ENCODE data around the gene TMED1. TPM values are rescaled to one million over a fixed set of nuclear protein-coding genes. Genes with fewer than 3 reads are reported as not detected.

Gene TMED1
- total and polyA plus RNA-seq, 9 of the 15 experiments (the other 6 are each of a cell fraction or from before 2014, with no cell fraction given) = 0.86 to 30.2 (median 23.5) TPM

DNA sequence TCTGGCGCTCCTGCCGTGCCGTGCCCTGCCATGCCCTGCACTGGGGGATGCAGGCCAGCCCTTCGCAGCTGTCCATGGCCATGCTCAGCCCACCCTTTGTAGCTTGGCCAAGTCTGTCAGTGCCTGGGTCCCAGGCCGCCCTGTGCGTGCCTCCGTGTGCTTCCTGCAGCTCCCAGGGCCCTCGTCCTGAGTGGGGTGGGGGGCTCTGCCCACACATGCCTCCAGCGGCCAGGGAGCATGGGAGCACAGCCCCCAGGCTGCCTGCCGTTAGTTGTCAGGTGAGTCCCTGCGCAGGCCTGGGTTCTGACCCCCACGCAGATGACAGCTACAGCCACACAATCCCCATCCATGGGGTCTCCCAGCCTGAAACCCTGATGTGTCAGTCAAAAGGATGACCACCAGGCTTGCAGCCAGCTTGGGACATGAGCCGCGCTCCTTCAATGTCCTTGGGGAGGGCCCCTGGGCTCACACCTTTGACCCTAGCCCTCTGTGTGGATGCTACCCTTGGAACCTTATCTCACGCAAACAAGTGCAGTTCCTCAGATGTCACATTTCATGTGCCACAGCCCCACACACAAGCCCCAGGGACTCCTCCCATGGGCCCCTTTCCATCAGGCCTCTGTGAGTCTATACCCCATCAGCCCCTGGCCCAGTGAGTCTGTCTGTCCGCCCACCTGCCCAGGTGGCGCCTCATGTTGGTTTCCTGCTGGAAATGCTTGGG, 24.5 kb downstream of the TMED1 start (continued):
- TF ChIP-seq, protein P1, sequence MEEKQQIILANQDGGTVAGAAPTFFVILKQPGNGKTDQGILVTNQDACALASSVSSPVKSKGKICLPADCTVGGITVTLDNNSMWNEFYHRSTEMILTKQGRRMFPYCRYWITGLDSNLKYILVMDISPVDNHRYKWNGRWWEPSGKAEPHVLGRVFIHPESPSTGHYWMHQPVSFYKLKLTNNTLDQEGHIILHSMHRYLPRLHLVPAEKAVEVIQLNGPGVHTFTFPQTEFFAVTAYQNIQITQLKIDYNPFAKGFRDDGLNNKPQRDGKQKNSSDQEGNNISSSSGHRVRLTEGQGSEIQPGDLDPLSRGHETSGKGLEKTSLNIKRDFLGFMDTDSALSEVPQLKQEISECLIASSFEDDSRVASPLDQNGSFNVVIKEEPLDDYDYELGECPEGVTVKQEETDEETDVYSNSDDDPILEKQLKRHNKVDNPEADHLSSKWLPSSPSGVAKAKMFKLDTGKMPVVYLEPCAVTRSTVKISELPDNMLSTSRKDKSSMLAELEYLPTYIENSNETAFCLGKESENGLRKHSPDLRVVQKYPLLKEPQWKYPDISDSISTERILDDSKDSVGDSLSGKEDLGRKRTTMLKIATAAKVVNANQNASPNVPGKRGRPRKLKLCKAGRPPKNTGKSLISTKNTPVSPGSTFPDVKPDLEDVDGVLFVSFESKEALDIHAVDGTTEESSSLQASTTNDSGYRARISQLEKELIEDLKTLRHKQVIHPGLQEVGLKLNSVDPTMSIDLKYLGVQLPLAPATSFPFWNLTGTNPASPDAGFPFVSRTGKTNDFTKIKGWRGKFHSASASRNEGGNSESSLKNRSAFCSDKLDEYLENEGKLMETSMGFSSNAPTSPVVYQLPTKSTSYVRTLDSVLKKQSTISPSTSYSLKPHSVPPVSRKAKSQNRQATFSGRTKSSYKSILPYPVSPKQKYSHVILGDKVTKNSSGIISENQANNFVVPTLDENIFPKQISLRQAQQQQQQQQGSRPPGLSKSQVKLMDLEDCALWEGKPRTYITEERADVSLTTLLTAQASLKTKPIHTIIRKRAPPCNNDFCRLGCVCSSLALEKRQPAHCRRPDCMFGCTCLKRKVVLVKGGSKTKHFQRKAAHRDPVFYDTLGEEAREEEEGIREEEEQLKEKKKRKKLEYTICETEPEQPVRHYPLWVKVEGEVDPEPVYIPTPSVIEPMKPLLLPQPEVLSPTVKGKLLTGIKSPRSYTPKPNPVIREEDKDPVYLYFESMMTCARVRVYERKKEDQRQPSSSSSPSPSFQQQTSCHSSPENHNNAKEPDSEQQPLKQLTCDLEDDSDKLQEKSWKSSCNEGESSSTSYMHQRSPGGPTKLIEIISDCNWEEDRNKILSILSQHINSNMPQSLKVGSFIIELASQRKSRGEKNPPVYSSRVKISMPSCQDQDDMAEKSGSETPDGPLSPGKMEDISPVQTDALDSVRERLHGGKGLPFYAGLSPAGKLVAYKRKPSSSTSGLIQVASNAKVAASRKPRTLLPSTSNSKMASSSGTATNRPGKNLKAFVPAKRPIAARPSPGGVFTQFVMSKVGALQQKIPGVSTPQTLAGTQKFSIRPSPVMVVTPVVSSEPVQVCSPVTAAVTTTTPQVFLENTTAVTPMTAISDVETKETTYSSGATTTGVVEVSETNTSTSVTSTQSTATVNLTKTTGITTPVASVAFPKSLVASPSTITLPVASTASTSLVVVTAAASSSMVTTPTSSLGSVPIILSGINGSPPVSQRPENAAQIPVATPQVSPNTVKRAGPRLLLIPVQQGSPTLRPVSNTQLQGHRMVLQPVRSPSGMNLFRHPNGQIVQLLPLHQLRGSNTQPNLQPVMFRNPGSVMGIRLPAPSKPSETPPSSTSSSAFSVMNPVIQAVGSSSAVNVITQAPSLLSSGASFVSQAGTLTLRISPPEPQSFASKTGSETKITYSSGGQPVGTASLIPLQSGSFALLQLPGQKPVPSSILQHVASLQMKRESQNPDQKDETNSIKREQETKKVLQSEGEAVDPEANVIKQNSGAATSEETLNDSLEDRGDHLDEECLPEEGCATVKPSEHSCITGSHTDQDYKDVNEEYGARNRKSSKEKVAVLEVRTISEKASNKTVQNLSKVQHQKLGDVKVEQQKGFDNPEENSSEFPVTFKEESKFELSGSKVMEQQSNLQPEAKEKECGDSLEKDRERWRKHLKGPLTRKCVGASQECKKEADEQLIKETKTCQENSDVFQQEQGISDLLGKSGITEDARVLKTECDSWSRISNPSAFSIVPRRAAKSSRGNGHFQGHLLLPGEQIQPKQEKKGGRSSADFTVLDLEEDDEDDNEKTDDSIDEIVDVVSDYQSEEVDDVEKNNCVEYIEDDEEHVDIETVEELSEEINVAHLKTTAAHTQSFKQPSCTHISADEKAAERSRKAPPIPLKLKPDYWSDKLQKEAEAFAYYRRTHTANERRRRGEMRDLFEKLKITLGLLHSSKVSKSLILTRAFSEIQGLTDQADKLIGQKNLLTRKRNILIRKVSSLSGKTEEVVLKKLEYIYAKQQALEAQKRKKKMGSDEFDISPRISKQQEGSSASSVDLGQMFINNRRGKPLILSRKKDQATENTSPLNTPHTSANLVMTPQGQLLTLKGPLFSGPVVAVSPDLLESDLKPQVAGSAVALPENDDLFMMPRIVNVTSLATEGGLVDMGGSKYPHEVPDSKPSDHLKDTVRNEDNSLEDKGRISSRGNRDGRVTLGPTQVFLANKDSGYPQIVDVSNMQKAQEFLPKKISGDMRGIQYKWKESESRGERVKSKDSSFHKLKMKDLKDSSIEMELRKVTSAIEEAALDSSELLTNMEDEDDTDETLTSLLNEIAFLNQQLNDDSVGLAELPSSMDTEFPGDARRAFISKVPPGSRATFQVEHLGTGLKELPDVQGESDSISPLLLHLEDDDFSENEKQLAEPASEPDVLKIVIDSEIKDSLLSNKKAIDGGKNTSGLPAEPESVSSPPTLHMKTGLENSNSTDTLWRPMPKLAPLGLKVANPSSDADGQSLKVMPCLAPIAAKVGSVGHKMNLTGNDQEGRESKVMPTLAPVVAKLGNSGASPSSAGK (IDR thresholded peaks at IDR 0.05) = no peak
- TF ChIP-seq, protein P2, sequence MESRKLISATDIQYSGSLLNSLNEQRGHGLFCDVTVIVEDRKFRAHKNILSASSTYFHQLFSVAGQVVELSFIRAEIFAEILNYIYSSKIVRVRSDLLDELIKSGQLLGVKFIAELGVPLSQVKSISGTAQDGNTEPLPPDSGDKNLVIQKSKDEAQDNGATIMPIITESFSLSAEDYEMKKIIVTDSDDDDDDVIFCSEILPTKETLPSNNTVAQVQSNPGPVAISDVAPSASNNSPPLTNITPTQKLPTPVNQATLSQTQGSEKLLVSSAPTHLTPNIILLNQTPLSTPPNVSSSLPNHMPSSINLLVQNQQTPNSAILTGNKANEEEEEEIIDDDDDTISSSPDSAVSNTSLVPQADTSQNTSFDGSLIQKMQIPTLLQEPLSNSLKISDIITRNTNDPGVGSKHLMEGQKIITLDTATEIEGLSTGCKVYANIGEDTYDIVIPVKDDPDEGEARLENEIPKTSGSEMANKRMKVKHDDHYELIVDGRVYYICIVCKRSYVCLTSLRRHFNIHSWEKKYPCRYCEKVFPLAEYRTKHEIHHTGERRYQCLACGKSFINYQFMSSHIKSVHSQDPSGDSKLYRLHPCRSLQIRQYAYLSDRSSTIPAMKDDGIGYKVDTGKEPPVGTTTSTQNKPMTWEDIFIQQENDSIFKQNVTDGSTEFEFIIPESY (CRISPR knock-in tag; IDR thresholded peaks at IDR 0.05) = no peak
- TF ChIP-seq MCM2 (IDR thresholded peaks at IDR 0.05; ENCODE audit: low read depth) (no peak), GABPA (tag; conservative IDR thresholded peaks at IDR 0.05; ENCODE audit: low read depth) (no peak), POLR2B (IDR thresholded peaks at IDR 0.05; ENCODE audit: low read depth, partially characterized antibody) (no peak), CBX8 (IDR thresholded peaks at IDR 0.05; ENCODE audit: borderline replicate concordance, extremely low read depth, low read depth, low read length, poor library complexity, severe bottlenecking) (no peak), DDX20 (tag; IDR thresholded peaks at IDR 0.05; ENCODE audit: low read depth) (no peak), ZEB2 (IDR thresholded peaks at IDR 0.05) (no peak), EP300 (IDR thresholded peaks at IDR 0.05; ENCODE audit: low read length) (0 out of 2 replicates have a peak, but pooled peaks have one; percentile 28), ZNF586 (CRISPR knock-in tag; conservative IDR thresholded peaks at IDR 0.05) (no peak), KAT2B (IDR thresholded peaks at IDR 0.05; ENCODE audit: low read depth, low read length) (no peak), SIN3B (IDR thresholded peaks at IDR 0.05; ENCODE audit: low read depth) (no peak), ZNF232 (CRISPR knock-in tag; IDR thresholded peaks at IDR 0.05) (no peak), RAD21 (CRISPR knock-in tag; conservative IDR thresholded peaks at IDR 0.05 in 1 of 2, IDR thresholded peaks at IDR 0.05 in 1 of 2) (no peak)

All from K562 (cell line).